ENCODE data around the gene STON2. TPM values are rescaled to one million over a fixed set of nuclear protein-coding genes. Genes with fewer than 3 reads are reported as not detected.

STON2 gene
- total RNA-seq, 1 donor from 2014 or later: 6.3 TPM

DNA sequence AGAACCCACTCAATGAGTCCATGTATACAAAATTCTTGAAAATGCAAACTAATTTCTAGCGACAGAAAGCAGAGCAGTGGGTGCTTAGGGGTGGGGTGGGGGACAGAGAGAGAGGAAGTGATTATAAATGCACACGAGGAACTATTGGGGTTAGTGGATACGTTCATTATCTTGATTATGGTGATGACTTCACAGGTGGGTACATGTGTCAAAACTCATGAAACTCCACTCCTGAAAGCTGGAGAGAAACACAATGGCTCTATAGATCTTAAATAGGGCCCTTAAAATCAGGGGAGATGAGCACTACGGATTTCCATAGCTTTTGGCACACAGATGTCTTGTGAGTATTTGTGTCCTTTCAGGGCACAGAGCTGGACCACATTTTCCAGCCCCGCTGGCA lies 59.9 kb downstream of the STON2 start:
- no peak for ATAC-seq
- no peak for DNase-seq (ENCODE audit: low spot score)

DNA sequence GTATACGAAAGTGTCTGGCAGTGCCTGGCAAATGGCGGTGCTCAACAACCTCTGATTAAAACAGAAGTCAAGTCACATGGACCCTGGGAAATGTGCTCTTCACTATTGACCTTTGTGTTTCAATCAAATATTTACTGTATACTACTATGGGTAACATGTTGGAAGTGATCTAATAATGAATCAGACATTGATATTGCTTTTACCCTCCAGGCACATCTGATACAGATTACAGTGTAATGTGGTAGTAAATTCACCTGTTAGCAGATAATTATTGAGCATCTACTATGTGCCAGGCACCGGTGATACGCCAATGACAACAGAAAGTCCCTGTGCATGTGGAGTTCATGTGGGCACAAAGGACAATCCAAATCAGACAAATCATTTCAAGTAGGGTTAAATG lies 63.1 kb downstream of the STON2 start:
- DNase-seq (ENCODE audit: low spot score): no peak
- no peak for ATAC-seq

DNA sequence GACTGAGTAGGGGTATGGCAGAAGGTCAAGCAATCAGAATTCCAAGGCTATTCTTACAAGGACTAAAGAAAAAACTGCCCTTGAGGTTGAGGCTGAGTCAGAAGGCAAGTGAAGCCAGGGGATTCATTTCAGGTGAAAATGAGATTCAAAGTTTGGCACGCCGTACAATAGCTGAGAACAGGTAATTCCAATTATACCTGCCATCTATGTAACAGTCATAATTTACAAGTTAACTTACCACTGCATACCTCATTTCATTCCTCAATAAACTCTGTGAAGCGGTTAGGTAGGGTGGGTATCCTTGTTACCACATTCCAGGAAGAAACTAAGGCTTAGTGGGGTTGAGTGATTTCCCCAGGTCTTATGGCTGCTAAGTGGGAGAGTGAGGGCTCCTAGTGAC lies 64.1 kb downstream of the STON2 start:
- no peak for ATAC-seq
- no peak for DNase-seq (ENCODE audit: low spot score)

DNA sequence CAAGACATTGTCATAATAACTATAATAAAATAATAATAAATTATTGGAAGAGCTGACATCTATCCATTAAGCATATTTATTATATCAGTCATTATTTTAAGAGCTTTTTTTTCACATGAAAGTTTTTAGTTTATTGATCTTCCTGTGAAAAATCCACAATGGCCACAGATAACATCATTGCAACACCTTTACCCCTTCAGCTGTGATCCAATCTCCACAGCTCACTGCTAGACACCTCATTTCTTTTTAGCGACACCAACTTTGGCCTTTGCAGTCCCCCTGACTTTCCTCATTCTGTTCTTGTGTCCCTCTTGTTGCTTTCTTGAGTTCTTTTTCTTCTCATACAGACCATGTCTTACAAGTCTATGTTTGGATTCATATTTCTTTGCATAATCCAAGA lies 67.4 kb downstream of the STON2 start:
- ATAC-seq: peak; percentile 50
- no peak for DNase-seq (ENCODE audit: low spot score)

- no peak for DNase-seq (ENCODE audit: low spot score)
- no peak for ATAC-seq
Measured at GRCh38 chr14:81331229-81332021, 68.7 kb downstream of the STON2 start.

- ATAC-seq: no peak
- no peak for DNase-seq (ENCODE audit: low spot score)
Measured at GRCh38 chr14:81330619-81331122, 69.5 kb downstream of the STON2 start.

DNA sequence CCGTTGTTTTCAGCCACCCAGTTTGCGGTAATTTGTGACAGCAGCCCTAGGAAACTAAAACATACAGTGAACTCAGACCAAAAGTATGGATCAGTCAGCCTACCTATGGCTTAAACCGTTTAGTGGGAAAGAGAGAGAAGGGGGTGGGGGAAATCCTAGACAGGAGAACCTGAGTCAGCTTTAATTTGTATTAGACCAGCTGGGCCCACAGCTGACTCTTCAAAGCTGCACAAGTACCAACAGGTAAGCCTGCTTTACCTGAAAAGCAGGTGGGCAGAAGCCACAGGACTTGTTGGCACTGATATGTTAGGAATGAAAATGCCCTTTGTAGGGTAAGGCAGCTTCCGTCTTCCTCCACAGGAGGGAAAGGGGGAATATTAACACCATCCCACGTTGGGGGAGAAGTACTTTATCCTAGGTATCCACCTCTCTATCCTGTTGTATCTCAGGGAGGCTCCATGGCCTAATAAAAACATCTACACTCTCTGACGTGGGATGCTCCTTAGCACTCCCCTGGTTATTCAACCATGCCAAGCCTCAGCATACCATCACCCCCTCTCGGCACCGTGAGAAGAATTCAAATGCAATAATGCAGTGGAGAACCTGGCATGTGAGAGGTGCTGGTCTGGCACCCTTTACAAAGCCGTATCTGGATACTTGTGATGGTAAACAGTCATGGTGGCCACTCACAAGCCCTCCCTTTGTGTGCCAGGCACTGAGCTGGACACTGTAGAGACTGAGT lies 70.3 kb downstream of the STON2 start:
- ATAC-seq: no peak
- DNase-seq (ENCODE audit: low spot score): no peak

- ATAC-seq: no peak
Measured at GRCh38 chr14:81326451-81326850, 73.7 kb downstream of the STON2 start.

DNA sequence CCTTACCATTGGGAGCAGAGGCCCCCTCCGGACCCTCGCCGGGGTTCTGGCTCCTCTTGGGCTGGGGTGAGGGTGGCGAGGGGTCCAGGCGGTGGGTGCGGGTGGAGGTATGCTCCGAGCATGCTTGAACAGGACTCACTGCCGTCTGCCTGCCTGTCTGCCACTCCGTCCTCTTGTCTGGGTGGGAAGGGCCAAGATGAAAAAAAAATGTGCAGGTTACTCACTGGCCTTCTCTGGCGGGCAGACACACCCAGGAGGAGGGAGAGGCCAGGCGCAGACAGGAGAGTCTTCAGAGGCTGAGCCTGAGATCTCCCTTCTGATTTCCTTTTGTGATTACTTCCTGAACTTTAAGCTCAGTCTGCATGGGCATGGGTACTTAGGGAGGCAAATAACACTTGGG lies 76.1 kb downstream of the STON2 start:
- ATAC-seq: no peak
- DNase-seq (ENCODE audit: low spot score): no peak

More at GRCh38 chr14:81326451-81326850, 73.7 kb downstream of the STON2 start:
- no peak for DNase-seq (ENCODE audit: low spot score)

DNA sequence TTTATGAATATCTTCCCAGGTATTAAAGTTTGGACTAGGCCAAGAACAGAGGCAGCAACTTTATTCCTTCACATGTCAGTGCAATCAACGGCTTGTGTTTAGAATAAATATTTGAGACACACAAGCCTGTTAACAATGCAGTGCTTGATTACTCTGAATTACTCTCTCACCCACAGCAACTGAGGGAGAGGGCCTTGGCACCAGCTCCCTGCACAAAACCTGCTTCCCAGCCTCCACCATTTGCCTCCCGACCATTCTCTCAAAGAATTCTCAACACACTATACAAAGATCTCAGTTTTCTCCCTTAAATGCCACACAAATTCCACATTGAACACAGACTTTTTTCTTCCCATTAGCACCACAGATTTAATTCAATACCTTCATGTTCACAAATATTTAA lies 77.0 kb downstream of the STON2 start:
- ATAC-seq (no peak), DNase-seq (ENCODE audit: low spot score) (no peak)

DNA sequence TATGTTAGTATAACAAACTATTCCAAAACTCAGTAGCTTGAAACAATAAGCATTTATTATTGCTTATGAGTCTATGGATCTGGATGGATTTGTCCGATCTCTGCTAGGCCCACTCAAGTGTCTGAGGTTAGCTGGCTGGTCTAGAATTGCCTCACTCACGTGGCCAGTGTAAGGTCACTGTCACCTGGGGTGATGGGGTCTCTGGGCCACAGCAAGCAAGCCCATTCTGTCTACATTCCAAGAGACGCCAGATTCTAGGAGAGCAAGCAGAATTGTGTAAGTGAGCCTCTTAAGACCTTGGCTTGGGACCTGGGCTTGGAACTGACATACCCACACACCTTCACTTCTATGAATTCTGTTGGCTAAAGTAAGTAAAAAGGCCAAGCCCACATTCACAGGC lies 80.2 kb downstream of the STON2 start:
- ATAC-seq (no peak), DNase-seq (ENCODE audit: low spot score) (no peak)

DNA sequence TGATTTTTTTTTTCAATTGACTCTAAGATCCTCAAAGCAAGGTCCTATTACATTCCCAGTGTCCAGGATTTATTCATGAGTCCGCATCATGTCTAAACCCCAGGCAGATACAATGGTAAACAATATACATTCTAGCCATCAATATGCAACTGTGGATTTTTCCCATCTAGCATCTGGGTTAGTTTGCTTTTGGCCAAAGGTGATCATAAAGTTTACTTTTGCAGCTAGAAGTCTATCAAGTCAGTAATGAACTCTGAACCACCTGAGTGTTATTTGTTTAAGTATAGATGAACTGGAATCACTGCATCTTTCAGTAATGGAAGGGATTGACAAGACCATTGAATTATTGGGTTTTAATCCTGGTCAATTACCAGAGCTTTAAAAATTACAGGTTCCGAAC lies 80.8 kb downstream of the STON2 start:
- ATAC-seq: peak; percentile 21
- no peak for DNase-seq (ENCODE audit: low spot score)

DNA sequence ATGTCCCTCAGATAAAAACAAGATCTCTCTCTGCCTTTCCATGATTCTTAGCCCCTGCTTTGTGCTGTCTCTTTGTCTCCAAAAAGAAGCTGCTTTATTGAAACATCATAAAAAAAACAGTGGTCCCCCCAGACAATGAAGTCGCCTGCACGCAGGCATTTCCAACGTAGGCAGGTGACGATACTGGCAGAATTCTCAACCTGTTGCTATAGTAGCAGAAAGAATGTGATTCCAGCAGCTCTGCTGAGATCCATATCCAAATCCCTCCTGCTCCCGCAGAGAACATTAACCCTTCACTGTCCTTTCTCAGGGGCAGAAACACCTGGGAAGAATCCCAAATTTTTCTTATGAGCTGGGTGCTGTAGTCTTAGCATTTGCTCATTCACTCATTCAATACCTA lies 84.8 kb downstream of the STON2 start:
- DNase-seq (ENCODE audit: low spot score) (no peak), ATAC-seq (no peak)

- ATAC-seq (no peak), DNase-seq (ENCODE audit: low spot score) (no peak)
Measured at GRCh38 chr14:81314443-81315175, 85.5 kb downstream of the STON2 start.

GRCh38 chr14:81313775-81314429 lies 86.2 kb downstream of the STON2 start:
- ATAC-seq (no peak), DNase-seq (ENCODE audit: low spot score) (no peak)

DNA sequence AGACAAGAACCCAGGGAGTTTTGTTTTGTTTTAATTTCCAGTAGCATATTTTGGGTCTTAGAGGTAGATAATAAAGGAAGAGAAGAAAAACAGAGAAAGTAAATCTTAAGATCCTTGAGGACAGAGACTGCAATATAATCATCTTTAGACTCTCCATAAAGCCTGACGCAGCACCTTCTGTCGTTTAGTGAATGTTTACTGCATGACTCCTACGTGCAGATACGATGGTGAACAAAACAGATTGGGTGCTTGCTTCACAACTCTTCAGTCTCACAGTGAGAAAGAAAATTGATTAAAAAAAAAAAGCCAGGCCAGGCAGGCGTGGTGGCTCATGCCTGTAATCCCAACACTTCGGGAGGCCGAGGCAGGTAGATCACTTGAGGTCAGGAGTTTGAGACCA lies 86.9 kb downstream of the STON2 start:
- DNase-seq (ENCODE audit: low spot score): no peak
- ATAC-seq: no peak

GRCh38 chr14:81312289-81312876 lies 87.7 kb downstream of the STON2 start:
- DNase-seq (ENCODE audit: low spot score): no peak
- ATAC-seq: no peak

- ATAC-seq: no peak
- DNase-seq (ENCODE audit: low spot score): no peak
Measured at GRCh38 chr14:81311778-81312177, 88.3 kb downstream of the STON2 start.

GRCh38 chr14:81311141-81311540 lies 89.0 kb downstream of the STON2 start:
- DNase-seq (ENCODE audit: low spot score): no peak
- ATAC-seq: no peak

DNA sequence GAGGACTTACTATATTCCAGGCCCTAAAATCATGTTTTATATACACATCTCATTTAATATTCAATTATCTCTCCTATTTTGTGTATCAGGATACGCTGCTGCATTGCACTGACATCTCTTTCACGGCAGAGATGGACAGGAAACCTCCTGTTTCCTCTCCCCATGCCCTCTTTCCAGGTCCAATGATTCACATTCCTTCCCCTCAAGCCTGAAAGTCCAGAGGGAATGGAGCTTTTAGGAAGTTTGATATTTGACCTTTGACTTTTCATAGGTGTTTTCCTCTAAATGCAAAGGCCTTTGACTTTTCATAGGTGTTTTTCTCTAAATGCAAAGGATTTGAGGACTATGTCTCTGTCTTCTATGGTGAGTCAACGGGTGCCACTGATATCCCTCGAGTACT lies 89.5 kb downstream of the STON2 start:
- no peak for DNase-seq (ENCODE audit: low spot score)
- no peak for ATAC-seq

DNA sequence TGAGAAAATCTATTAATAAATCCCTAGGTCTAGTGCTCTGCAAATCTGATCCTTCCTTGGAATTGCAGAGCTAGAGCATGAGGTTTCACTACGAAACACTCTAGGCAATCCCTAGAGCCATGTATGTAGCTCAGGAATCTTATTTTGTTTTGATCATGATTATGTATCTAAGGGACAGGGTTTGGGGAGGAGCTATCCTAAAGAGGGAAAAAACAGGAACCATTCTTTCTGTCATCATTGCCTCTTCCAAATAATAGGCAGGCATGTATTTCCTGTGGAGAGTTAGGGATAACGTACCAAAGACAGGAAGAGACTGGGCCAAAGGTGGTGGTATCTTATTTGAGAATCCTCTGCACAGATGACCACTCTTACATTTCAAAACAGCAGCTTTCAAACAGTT lies 90.6 kb downstream of the STON2 start:
- ATAC-seq (no peak), DNase-seq (ENCODE audit: low spot score) (no peak)

All from left lobe of liver (tissue), 2 donors.